GM10266 (cell line): Measurements from ENCODE around the gene CCDC200.
"Not testable (repeated sequence)": the region's sequence is repeated elsewhere in the genome, so short reads cannot be mapped to it uniquely, and the experiment has no call there.

Experiments
- DNase-seq: peaks from one replicate; pipeline ENCODE4 v3.0.0; 2012; ENCODE audit errors: extremely low spot score
- TF ChIP-seq, protein P1 (sequence below): IDR thresholded peaks from 2 replicates; pipeline ENCODE4 v1.5.1; 2012; ENCODE audit warnings: mild to moderate bottlenecking, low read depth; ENCODE audit not compliant: control insufficient read depth, insufficient read depth; ENCODE audit errors: missing control alignments

CCDC200 gene

DNA sequence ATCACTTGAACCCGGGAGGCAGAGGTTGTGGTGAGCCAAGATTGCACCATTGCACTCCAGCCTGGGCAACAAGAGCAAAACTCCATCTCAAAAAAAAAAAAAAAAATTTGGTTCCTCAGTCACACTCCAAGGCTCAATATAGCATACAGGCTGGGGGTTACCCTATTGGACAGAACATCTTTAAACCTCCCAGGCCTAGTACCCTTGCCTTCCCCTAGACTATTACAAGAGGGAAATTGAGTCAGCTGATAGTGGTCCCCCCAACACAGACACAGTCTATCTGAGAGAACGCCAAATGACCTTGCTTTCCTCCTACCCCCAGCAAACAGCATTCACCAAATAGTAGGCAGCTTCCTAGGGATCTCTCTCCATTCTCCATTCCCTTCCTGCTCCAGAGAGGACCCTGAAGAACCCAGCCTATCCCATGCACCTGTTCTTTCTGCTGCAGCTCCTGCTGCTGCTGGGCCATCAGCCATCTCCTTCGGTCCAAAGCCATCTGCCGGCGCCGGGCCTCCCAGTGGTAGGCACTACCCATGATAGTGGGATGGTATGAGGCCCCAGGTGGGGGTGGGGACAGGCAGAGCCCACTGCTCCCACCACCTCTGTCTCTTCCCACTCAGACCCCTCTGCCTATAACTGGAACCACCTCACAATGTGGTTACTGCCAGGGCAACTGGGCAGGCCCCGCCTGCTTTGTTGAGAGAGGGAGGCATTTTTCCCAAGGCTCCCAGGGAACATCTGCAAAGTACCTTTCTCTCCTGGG lies at the start of gene CCDC200:
CCDC200 (minus strand) TSS at position 604 of the 763 bp plus-strand sequence; CDS start at position 535, 69 bp downstream.
- DNase-seq: not testable (repeated sequence)

GRCh38 chr17:43272914-43273313 lies 44.5 kb upstream of the CCDC200 start:
- DNase-seq: not testable (repeated sequence)

DNA sequence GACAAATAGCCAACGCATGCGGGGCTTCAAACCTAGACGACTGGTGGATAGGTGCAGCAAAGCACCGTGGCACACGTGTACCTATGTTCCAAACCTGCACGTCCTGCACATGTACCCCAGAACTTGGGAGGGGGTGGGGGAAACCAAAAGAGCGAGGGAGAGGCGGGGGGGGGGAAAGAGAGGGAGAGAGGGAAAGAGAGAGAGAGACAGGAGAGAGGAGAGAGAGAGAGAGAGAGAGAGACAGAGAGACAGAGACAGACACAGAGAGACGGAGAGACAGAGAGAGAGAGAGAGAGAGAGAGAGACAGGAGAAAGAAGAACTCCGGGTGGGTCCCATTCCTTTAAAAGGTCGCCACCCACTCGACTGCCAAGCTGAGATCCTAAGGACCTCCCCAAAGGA lies 44.1 kb upstream of the CCDC200 start:
- not testable (repeated sequence) for DNase-seq

DNA sequence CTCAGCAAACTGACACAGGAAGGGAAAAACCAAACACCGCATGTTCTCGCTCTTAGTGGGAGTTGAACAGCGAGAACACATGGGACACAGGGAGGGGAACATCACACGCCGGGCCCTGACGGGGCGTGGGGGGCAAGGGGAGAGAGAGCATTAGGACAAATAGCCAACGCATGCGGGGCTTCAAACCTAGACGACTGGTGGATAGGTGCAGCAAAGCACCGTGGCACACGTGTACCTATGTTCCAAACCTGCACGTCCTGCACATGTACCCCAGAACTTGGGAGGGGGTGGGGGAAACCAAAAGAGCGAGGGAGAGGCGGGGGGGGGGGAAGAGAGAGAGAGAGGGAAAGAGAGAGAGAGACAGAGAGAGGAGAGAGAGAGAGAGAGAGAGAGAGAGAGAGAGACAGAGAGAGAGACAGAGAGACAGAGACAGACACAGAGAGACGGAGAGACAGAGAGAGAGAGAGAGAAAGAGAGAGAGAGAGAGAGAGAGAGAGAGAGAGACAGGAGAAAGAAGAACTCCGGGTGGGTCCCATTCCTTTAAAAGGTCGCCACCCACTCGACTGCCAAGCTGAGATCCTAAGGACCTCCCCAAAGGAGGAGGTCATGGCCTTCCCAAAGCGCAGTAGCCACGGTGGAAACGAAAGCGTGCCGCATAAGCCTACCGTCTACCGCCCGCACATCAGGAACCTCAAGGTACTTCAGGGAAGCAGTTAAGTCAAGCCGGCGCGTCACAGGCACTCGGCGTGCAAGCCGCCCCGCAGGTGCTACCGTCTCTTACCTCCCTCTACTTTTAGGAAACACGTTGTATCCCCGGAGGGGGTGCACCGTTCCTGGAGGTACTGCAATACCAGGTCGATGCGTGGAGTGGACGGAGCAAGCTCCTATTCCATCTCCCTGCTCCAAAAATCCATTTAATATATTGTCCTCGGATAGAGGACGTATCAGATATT lies 42.4 kb upstream of the CCDC200 start:
- DNase-seq: not testable (repeated sequence)

DNA sequence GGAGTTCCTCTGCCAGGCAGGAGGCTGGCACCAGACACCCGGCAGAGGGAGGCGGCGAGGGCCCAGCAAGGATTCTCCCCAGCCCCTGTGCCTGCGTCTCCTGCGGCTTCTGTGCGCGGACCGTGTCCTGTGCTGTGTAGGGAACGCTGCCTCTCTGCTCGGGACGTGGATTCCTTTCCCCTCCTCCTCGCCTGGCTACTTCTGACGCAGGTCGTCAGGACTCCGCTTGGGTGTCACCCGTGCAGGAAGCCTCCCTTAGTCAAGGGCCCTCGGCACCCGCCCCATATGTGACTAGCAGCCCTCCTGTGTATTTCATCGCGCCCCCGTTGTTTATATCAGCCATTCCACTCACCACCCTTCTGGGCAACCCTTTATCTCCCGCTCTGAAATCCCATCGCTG lies 18.0 kb upstream of the CCDC200 start:
- not testable (repeated sequence) for DNase-seq

DNA sequence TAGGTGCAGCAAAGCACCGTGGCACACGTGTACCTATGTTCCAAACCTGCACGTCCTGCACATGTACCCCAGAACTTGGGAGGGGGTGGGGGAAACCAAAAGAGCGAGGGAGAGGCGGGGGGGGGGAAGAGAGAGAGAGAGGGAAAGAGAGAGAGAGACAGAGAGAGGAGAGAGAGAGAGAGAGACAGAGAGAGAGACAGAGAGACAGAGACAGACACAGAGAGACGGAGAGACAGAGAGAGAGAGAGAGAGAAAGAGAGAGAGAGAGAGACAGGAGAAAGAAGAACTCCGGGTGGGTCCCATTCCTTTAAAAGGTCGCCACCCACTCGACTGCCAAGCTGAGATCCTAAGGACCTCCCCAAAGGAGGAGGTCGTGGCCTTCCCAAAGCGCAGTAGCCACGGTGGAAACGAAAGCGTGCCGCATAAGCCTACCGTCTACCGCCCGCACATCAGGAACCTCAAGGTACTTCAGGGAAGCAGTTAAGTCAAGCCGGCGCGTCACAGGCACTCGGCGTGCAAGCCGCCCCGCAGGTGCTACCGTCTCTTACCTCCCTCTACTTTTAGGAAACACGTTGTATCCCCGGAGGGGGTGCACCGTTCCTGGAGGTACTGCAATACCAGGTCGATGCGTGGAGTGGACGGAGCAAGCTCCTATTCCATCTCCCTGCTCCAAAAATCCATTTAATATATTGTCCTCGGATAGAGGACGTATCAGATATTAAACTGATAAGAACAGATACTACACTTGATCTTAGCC lies 12.4 kb upstream of the CCDC200 start:
- DNase-seq: not testable (repeated sequence)

GRCh38 chr17:43239597-43239996 lies 11.2 kb upstream of the CCDC200 start:
- not testable (repeated sequence) for DNase-seq

GRCh38 chr17:43233877-43234276 lies 5.5 kb upstream of the CCDC200 start, which contains the start of gene RNU2-1:
Gene RNU2-1, minus strand, starts transcription at chr17:43233977.
- DNase-seq: not testable (repeated sequence)

DNA sequence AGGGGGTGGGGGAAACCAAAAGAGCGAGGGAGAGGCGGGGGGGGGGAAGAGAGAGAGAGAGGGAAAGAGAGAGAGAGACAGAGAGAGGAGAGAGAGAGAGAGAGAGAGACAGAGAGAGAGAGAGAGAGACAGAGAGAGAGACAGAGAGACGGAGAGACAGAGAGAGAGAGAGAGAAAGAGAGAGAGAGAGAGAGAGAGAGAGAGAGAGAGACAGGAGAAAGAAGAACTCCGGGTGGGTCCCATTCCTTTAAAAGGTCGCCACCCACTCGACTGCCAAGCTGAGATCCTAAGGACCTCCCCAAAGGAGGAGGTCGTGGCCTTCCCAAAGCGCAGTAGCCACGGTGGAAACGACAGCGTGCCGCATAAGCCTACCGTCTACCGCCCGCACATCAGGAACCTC lies 4.8 kb upstream of the CCDC200 start:
- DNase-seq: not testable (repeated sequence)

- not testable (repeated sequence) for DNase-seq
Observed at GRCh38 chr17:43232021-43232699, 3.7 kb upstream of the CCDC200 start.

- DNase-seq: not testable (repeated sequence)
Observed at GRCh38 chr17:43231205-43232020, 3.0 kb upstream of the CCDC200 start.

DNA sequence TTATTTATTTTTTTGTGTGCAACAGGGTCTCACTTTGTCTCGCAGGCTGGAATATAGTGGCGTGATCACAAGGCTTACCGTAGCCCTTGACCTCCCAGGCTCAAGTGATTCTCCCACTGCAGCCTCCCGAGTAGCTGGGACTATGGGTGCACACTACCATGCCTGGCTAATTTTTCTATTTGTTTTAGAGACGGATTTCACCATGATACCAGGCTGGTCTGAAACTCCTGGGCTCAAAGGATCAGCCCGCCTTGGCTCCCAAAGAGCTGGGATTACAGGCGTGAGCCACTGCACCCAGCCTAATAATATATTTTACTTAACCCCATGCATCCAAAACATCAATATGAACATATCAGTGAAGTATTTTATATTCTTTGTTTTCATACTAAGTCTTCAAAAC lies 2.0 kb downstream of the CCDC200 start:
- DNase-seq: no peak
- TF ChIP-seq, protein P1, sequence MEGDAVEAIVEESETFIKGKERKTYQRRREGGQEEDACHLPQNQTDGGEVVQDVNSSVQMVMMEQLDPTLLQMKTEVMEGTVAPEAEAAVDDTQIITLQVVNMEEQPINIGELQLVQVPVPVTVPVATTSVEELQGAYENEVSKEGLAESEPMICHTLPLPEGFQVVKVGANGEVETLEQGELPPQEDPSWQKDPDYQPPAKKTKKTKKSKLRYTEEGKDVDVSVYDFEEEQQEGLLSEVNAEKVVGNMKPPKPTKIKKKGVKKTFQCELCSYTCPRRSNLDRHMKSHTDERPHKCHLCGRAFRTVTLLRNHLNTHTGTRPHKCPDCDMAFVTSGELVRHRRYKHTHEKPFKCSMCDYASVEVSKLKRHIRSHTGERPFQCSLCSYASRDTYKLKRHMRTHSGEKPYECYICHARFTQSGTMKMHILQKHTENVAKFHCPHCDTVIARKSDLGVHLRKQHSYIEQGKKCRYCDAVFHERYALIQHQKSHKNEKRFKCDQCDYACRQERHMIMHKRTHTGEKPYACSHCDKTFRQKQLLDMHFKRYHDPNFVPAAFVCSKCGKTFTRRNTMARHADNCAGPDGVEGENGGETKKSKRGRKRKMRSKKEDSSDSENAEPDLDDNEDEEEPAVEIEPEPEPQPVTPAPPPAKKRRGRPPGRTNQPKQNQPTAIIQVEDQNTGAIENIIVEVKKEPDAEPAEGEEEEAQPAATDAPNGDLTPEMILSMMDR: no peak
